K562 (cell line): ENCODE results near the gene ABLIM1. TPM values are rescaled to one million over a fixed set of nuclear protein-coding genes. Genes with fewer than 3 reads are reported as not detected.

Experiments
- ATAC-seq: fragments of 200-7000 bp; cut with Tn5 transposase; 3 replicates; pipeline ENCODE4 v1.9.1; 2020; ENCODE audit warnings: moderate library complexity
- BruUV-seq: library from RNA; stranded (reverse); fragments of 400-500 nt; replicated peaks from 2 replicates; lab custom pipeline; 2021; lab: Mats Ljungman, UMichigan
- CTCF ChIA-PET: fragments of 300-600 bp; formaldehyde crosslinking; extraction: SDS; loops from one replicate; lab custom pipeline; 2021; ENCODE audit warnings: low intra/inter-chr PET ratio; lab: Yijun Ruan, JAX
- POLR2A ChIA-PET: fragments of 300-600, 350-650 bp; sonication (Branson Sonifier 250); formaldehyde crosslinking; extraction: SDS; loops from one replicate; lab custom pipeline; 2021; ENCODE audit warnings: antibody characterized with exemption, inconsistent platforms; lab: Yijun Ruan, JAX
- DNase-seq, 4 experiments: peaks; one replicate each; pipeline versions ENCODE4 v3.0.0 to v3.0.0-alpha.2; 2011 to 2018; ENCODE audit warnings: low spot score in 3 of 4, mixed read lengths in 3 of 4; ENCODE audit errors: extremely low read depth in 1 of 4
- FAIRE-seq: peaks from 2 replicates; lab custom pipeline; 2011; peaks lifted over from hg19 to GRCh38; lab: Jason Lieb, UNC
- H2AFZ ChIP-seq: 2 replicates; pipeline ENCODE4 v1.6.0; 2011; ENCODE audit warnings: low read depth, low read length, control low read depth, inconsistent platforms
- H3K27ac ChIP-seq: fragments of 200-600 bp; 3 replicates; pipeline ENCODE4 v1.8.0; 2011; ENCODE audit warnings: low read depth, mild to moderate bottlenecking, control low read depth, inconsistent platforms, low read length, moderate library complexity, mixed read lengths; ENCODE audit errors: extremely low read depth
- H3K27me3 ChIP-seq, 2 experiments: fragments of 300-600 bp in 1 of 2; 2 replicates in 1 of 2; 3 replicates in 1 of 2; pipeline versions ENCODE4 v1.6.0 to v1.8.0; 2011; ENCODE audit warnings: inconsistent platforms in 2 of 2, low read length in 2 of 2, mild to moderate bottlenecking in 1 of 2, mixed read lengths in 1 of 2, moderate library complexity in 1 of 2; ENCODE audit not compliant: control insufficient read depth in 2 of 2, insufficient read depth in 2 of 2
- H3K36me3 ChIP-seq: fragments of 300-600 bp; 3 replicates; pipeline ENCODE4 v1.8.0; 2011; ENCODE audit warnings: mild to moderate bottlenecking, low read length, inconsistent platforms; ENCODE audit not compliant: control insufficient read depth, insufficient read depth
- H3K4me1 ChIP-seq, 2 experiments: fragments of 200-600 bp in 1 of 2; replicated peaks in 1 of 2; 2 replicates in 1 of 2; 3 replicates in 1 of 2; pipeline versions ENCODE4 v1.5.1 to v1.8.0; 2011; ENCODE audit warnings: inconsistent platforms in 2 of 2, low read length in 2 of 2, mild to moderate bottlenecking in 1 of 2, mixed read lengths in 1 of 2, moderate library complexity in 1 of 2; ENCODE audit not compliant: control insufficient read depth in 2 of 2, insufficient read depth in 2 of 2
- H3K4me2 ChIP-seq: 2 replicates; pipeline ENCODE4 v1.6.1; 2011; ENCODE audit warnings: low read length, control low read depth, inconsistent platforms, mixed read lengths; ENCODE audit not compliant: insufficient read depth
- H3K4me3 ChIP-seq: fragments of 200-600 bp; sonication (generic), shearing (Covaris generic); 2 replicates; pipeline ENCODE4 v1.5.1; 2016; ENCODE audit warnings: control low read depth, inconsistent platforms
- H3K79me2 ChIP-seq: fragments of 200-600 bp; 3 replicates; pipeline ENCODE4 v1.8.0; 2011; ENCODE audit warnings: low read length, inconsistent platforms; ENCODE audit not compliant: control insufficient read depth, insufficient read depth
- H3K9ac ChIP-seq, 2 experiments: 2 replicates each; pipeline versions ENCODE4 v1.6.0 to v1.6.1; 2011; ENCODE audit warnings: low read depth in 2 of 2, low read length in 2 of 2, control low read depth in 1 of 2, inconsistent platforms in 1 of 2, mild to moderate bottlenecking in 1 of 2, mixed read lengths in 1 of 2; ENCODE audit not compliant: insufficient read depth in 1 of 2
- H3K9me1 ChIP-seq: one replicate; pipeline ENCODE4 v1.6.0; 2011; ENCODE audit warnings: inconsistent platforms, mild to moderate bottlenecking, low read length, moderate library complexity; ENCODE audit not compliant: control insufficient read depth, insufficient read depth
- H3K9me3 ChIP-seq: replicated peaks from 2 replicates; pipeline ENCODE4 v1.5.1; 2011; ENCODE audit warnings: low read depth, low read length, inconsistent platforms; ENCODE audit not compliant: control insufficient read depth, insufficient read depth
- H4K20me1 ChIP-seq: replicated peaks from 2 replicates; pipeline ENCODE4 v1.6.1; 2011; ENCODE audit warnings: low read length, inconsistent platforms, mixed read lengths; ENCODE audit not compliant: control insufficient read depth, insufficient read depth
- ARID1B ChIP-seq: fragments of 450-650 bp; IDR thresholded peaks from 2 replicates; pipeline ENCODE4 v1.6.1; 2016; ENCODE audit warnings: antibody characterized with exemption, mild to moderate bottlenecking, inconsistent platforms
- ARID4B ChIP-seq: sonication (generic); formaldehyde crosslinking; IDR thresholded peaks from 2 replicates; pipeline ENCODE4 v1.8.0; 2022; ENCODE audit warnings: mild to moderate bottlenecking, missing genetic modification reagents
- CBFA2T2 ChIP-seq: fragments of 450-650 bp; conservative IDR thresholded peaks from 2 replicates; pipeline ENCODE4 v1.6.1; 2017; ENCODE audit warnings: mild to moderate bottlenecking
- CHD2 ChIP-seq: IDR thresholded peaks from 2 replicates; pipeline ENCODE4 v1.6.1; 2011; ENCODE audit warnings: low read depth, low read length
- ETV6 ChIP-seq, 3 experiments: fragments of 150-350 bp in 1 of 3; sonication (generic) in 1 of 3; formaldehyde crosslinking in 1 of 3; IDR thresholded peaks; 2 replicates each; pipeline versions ENCODE4 v1.6.1 to v1.8.0; 2014 to 2022; ENCODE audit warnings: borderline replicate concordance in 2 of 3, low read depth in 2 of 3, antibody characterized with exemption in 1 of 3, low read length in 1 of 3, mild to moderate bottlenecking in 1 of 3, missing genetic modification reagents in 1 of 3
- FOXP1 ChIP-seq: sonication (generic); formaldehyde crosslinking; IDR thresholded peaks from 2 replicates; pipeline ENCODE4 v1.8.0; 2022; ENCODE audit warnings: mild to moderate bottlenecking, missing genetic modification reagents
- GABPB2 ChIP-seq: fragments of 250-450 bp; sonication (Bioruptor Pico); conservative IDR thresholded peaks from 2 replicates; pipeline ENCODE4 v1.5.1; 2021; ENCODE audit warnings: mild to moderate bottlenecking
- HDAC2 ChIP-seq: fragments of 450-650 bp; IDR thresholded peaks from 2 replicates; pipeline ENCODE4 v1.6.1; 2016; ENCODE audit warnings: mild to moderate bottlenecking
- JUN ChIP-seq, 2 experiments: sonication (generic) in 1 of 2; formaldehyde crosslinking in 1 of 2; IDR thresholded peaks; 2 replicates each; pipeline versions ENCODE4 v1.6.1 to v1.8.0; 2012 to 2022; ENCODE audit warnings: borderline replicate concordance in 2 of 2, mild to moderate bottlenecking in 2 of 2, improper control_type of control experiment in 1 of 2, low read depth in 1 of 2, low read length in 1 of 2, missing genetic modification reagents in 1 of 2
- MXI1 ChIP-seq: IDR thresholded peaks from 2 replicates; pipeline ENCODE4 v1.6.1; 2011; ENCODE audit warnings: low read depth, mild to moderate bottlenecking, improper control_type of control experiment, low read length
- RFX1 ChIP-seq: fragments of 450-650 bp; IDR thresholded peaks from 2 replicates; pipeline ENCODE4 v1.6.1; 2016; ENCODE audit warnings: mild to moderate bottlenecking, moderate library complexity
- SMARCA4 ChIP-seq: fragments of 450-650 bp; IDR thresholded peaks from 2 replicates; pipeline ENCODE4 v1.6.1; 2016
- ZKSCAN1 ChIP-seq: fragments of 150-350 bp; IDR thresholded peaks from 2 replicates; pipeline ENCODE4 v1.6.1; 2016; ENCODE audit warnings: low read depth, low read length
- ZNF143 ChIP-seq: sonication (generic); formaldehyde crosslinking; IDR thresholded peaks from 2 replicates; pipeline ENCODE4 v1.9.0; 2022; ENCODE audit warnings: mild to moderate bottlenecking, missing genetic modification reagents
- ZNF24 ChIP-seq: fragments of 450-650 bp; IDR thresholded peaks from 2 replicates; pipeline ENCODE4 v1.6.1; 2016
- ZNF253 ChIP-seq: fragments of 250-450 bp; sonication (Bioruptor Pico); conservative IDR thresholded peaks from 2 replicates; pipeline ENCODE4 v1.6.1; 2021; ENCODE audit warnings: mild to moderate bottlenecking
- ZNF584 ChIP-seq: fragments of 200-800 bp; sonication (Bioruptor generic); IDR thresholded peaks from 2 replicates; pipeline ENCODE4 v1.6.1; 2016; ENCODE audit warnings: low read depth, mild to moderate bottlenecking, missing genetic modification characterization, missing compliant biosample characterization
- WGBS: fragments of 100-300 bp; shearing (Covaris generic); methylation state at CpG from one replicate; pipeline ENCODE4 v1.1.6; 2016; ENCODE audit warnings: low coverage, mixed read lengths; ENCODE audit not compliant: insufficient coverage; ENCODE audit errors: missing lambda C conversion rate; 5-methylcytosine and 5-hydroxymethylcytosine counted together
- in situ Hi-C: fragments of 300-500 bp; cut with MboI; formaldehyde crosslinking; loops from 4 replicates; pipeline ENCODE4 v1.15.0; 2018; ENCODE audit warnings: inconsistent platforms, mixed read lengths
- intact Hi-C: fragments of 100-400 bp; cut with micrococcal nuclease; formaldehyde crosslinking; loops from 2 replicates; pipeline ENCODE4 v1.14.2; 2022
- polyA plus RNA-seq, 8 experiments: library from polyadenylated mRNA; depleted of rRNA in 4 of 8; stranded (reverse) in 5 of 8; unstranded in 3 of 8; fragments of >200 nt; fragmentation: Nextera tagmentation in 2 of 8; fragmentation: Illumina TruSeq in 1 of 8; extraction: Ambion mirVana in 2 of 8; extraction: Trizol in 1 of 8; gene quantifications; 2 replicates each; pipeline versions ENCODE4 v1.2.1 to v1.2.3, GENCODE V29; 2011 to 2014; ENCODE audit warnings: inconsistent platforms in 1 of 8, missing spikeins in 1 of 8
- total RNA-seq, 7 experiments: library from RNA; depleted of rRNA in 6 of 7; stranded (reverse); fragments of >200 nt in 6 of 7; fragmentation: Illumina TruSeq in 2 of 7; extraction: Trizol in 2 of 7; gene quantifications; 2 replicates each; pipeline versions ENCODE4 v1.2.1 to v1.2.3, GENCODE V29; 2011 to 2021; ENCODE audit warnings: low replicate concordance in 1 of 7
- TF ChIP-seq, protein P1 (sequence below): sonication (generic); formaldehyde crosslinking; IDR thresholded peaks from 2 replicates; pipeline ENCODE4 v1.8.1; 2022; ENCODE audit warnings: missing genetic modification reagents

ABLIM1 gene
- total and polyA plus RNA-seq, 9 of the 15 experiments (the other 6 are each of a cell fraction or from before 2014, with no cell fraction given) = 0.07 to 0.49 (median 0.14) TPM; not detected in 6

DNA sequence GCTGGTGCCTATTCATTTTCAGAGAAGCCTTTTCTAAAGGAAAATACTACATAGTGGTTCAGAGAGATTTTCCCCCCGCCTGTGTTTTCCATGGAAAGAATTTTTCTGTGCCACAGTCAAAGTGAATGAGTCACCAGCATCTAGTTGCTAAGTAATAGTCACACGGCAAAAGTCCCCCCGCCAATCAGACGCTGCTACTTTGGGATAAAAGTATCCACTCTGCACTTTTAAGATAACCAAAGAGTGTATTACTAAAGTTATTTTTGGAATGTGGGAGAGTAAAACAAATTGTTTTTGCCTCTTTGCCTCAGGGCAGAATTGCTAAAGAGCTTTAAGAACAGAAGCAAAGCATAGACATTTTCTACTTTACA is 23.5 kb downstream of the ABLIM1 start:
- BruUV-seq = no TSS peak
- POLR2A ChIA-PET = no interaction called here
- no peak overlapping the region for H2AFZ ChIP-seq
- H3K4me3 ChIP-seq = no peak overlapping the region
- H3K4me1 ChIP-seq = peaks cover 0 to 5% of the 10 kb centered on the region in 2 experiments; a peak in 2 of 5 replicates
- H3K27ac ChIP-seq = no peak overlapping the region
- peak overlapping the region; percentile 11; the same call in 1 of the 2 replicates for H3K4me2 ChIP-seq
- in situ Hi-C loops = no loop called here
- 3% methylated on average over 4 of the region's 4 CpGs for WGBS
- no peaks in the 10 kb centered on the region for H3K79me2 ChIP-seq
- DNase-seq = peak; percentile 31 to 66 (median 44)
- H3K9ac ChIP-seq = no peak overlapping the region
- no peaks in the 10 kb centered on the region for H3K36me3 ChIP-seq
- H3K9me1 ChIP-seq = no peaks in the 10 kb centered on the region
- ATAC-seq = no peak; the same call in 2 of the 3 replicates
- FAIRE-seq = peak; percentile 70
- peaks cover 10 to 27% of the 10 kb centered on the region in 2 experiments for H3K27me3 ChIP-seq
- H4K20me1 ChIP-seq = no peaks in the 10 kb centered on the region
- intact Hi-C loops = no loop called here
- CTCF ChIA-PET = no interaction called here
- no peaks in the 10 kb centered on the region for H3K9me3 ChIP-seq
- TF ChIP-seq ARID4B (CRISPR knock-in tag) (no peak), FOXP1 (no peak), MXI1 (no peak), JUN (IDR thresholded peaks at IDR 0.05; ENCODE audit: borderline replicate concordance, low read depth, low read length) (0 out of 2 replicates have a peak, but pooled peaks have one; percentile 9), JUN (CRISPR knock-in tag; IDR thresholded peaks at IDR 0.05; ENCODE audit: borderline replicate concordance) (no peak), ZNF143 (no peak), ETV6 (IDR thresholded peaks at IDR 0.05; ENCODE audit: borderline replicate concordance in 1 of 2, low read depth in 2 of 2, low read length in 1 of 2) (no peak), ETV6 (CRISPR knock-in tag; IDR thresholded peaks at IDR 0.05; ENCODE audit: borderline replicate concordance) (no peak), ZNF584 (CRISPR knock-in tag) (no peak), ZKSCAN1 (no peak), ZNF253 (no peak), ARID1B (peak; percentile 56), RFX1 (peak; percentile 67), CBFA2T2 (peak; percentile 27), HDAC2 (no peak), ZNF24 (no peak), CHD2 (no peak), GABPB2 (CRISPR knock-in tag) (no peak), SMARCA4 (no peak)
- TF ChIP-seq, protein P1, sequence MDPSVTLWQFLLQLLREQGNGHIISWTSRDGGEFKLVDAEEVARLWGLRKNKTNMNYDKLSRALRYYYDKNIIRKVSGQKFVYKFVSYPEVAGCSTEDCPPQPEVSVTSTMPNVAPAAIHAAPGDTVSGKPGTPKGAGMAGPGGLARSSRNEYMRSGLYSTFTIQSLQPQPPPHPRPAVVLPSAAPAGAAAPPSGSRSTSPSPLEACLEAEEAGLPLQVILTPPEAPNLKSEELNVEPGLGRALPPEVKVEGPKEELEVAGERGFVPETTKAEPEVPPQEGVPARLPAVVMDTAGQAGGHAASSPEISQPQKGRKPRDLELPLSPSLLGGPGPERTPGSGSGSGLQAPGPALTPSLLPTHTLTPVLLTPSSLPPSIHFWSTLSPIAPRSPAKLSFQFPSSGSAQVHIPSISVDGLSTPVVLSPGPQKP = no peak
